Adrenal gland (tissue), 12 donors: Measurements from ENCODE around the gene CALCOCO2. TPM values are rescaled to one million over a fixed set of nuclear protein-coding genes. Genes with fewer than 3 reads are reported as not detected.
A peak's percentile ranks its signal among the peaks of the same experiment; 100 is the strongest.
"Not testable (repeated sequence)": the region's sequence is repeated elsewhere in the genome, so short reads cannot be mapped to it uniquely, and the experiment has no call there.

Experiments
- DNase-seq, 7 donors: peaks; one replicate each; pipeline ENCODE4 v3.0.0-alpha.2; 2019 to 2020
- H3K27ac ChIP-seq, 5 donors: fragments of 200-600 bp; sonication (generic) in 4 of 5; 1 replicate in 3 of 5; 2 replicates in 2 of 5; pipeline versions ENCODE4 v1.5.1 to v1.8.0; 2016 to 2020; ENCODE audit warnings: mild to moderate bottlenecking in 1 of 5
- H3K27me3 ChIP-seq: fragments of 200-600 bp; 2 replicates; pipeline ENCODE4 v1.8.0; 2021
- H3K36me3 ChIP-seq, 2 donors: fragments of 200-600 bp; replicated peaks in 1 of 2; 1 replicate in 1 of 2; 2 replicates in 1 of 2; pipeline versions ENCODE4 v1.5.1 to v1.8.0; 2018 to 2022
- H3K4me1 ChIP-seq, 2 donors: fragments of 200-600 bp; replicated peaks in 1 of 2; 1 replicate in 1 of 2; 2 replicates in 1 of 2; pipeline versions ENCODE4 v1.5.1 to v1.8.0; 2018 to 2021
- H3K4me3 ChIP-seq, 4 donors: fragments of 200-600 bp; sonication (generic) in 3 of 4; one replicate each; pipeline ENCODE4 v1.5.1; 2016 to 2018
- H3K9me3 ChIP-seq, 3 donors: fragments of 200-600 bp; sonication (generic) in 1 of 3; replicated peaks in 1 of 3; 1 replicate in 2 of 3; 2 replicates in 1 of 3; pipeline versions ENCODE4 v1.5.1 to v1.8.0; 2016 to 2021
- POLR2A ChIP-seq, 2 donors: fragments of 450-650 bp; IDR thresholded peaks; one replicate each; pipeline ENCODE4 v1.6.1; 2017; ENCODE audit warnings: antibody characterized with exemption in 2 of 2, mild to moderate bottlenecking in 2 of 2, moderate library complexity in 1 of 2
- WGBS, 4 donors: extraction: QIAGEN DNeasy Blood & Tissue Kit in 2 of 4; methylation state at CpG; one replicate each; pipeline versions ENCODE4 v1.1.5 to v1.1.7; 2013 to 2017; 5-methylcytosine and 5-hydroxymethylcytosine counted together
- intact Hi-C, 2 donors: fragments of 100-400 bp; cut with DNase I; formaldehyde crosslinking; loops; one replicate each; pipeline versions ENCODE4 v1.14.1 to v1.15.0; 2022 to 2023
- polyA plus RNA-seq, 3 donors: library from polyadenylated mRNA; stranded (reverse); fragments of 200-250 nt in 2 of 3; fragments of 350-450 nt in 1 of 3; fragmentation: Illumina TruSeq in 1 of 3; extraction: RNeasy Lipid Tissue Mini Kit (QIAGEN cat#74804) in 1 of 3; gene quantifications; one replicate each; pipeline ENCODE4 v1.2.3, GENCODE V29; 2013 to 2014
- total RNA-seq, 9 donors: library from RNA; depleted of rRNA in 4 of 9; stranded (reverse); fragments of >200 nt in 4 of 9; fragments of 120-200 nt in 1 of 9; fragmentation: NEBNext Ultra II Directional in 1 of 9; extraction: Animal tissue kit (Norgen Biotek cat#: 25700) in 1 of 9; gene quantifications; one replicate each; pipeline versions ENCODE4 v1.1.0 to v1.2.4, GENCODE V29; 2013 to 2023
- TF ChIP-seq, protein P1 (sequence below), 6 experiments: fragments of 450-650 bp in 4 of 6; fragments of 200-600 bp in 2 of 6; sonication (generic) in 1 of 6; IDR thresholded peaks; 1 replicate in 5 of 6; 2 replicates in 1 of 6; pipeline versions ENCODE4 v1.5.1 to v1.8.0; 2016 to 2021; ENCODE audit warnings: antibody characterized with exemption in 6 of 6, mild to moderate bottlenecking in 2 of 6, moderate library complexity in 1 of 6
- donor health status: healthy with polysubstance abuse.
- donor health status: Bipolar disorder and iron deficiency.
- donor health status: DM: yes; HTN: yes; CAD: no.
- donor health status: DM: no; HTN: no; CAD: no.
- donor health status: DM: no; HTN: no; CAD: no.
- donor health status: DM: yes; HTN: yes; CAD: no.

The CALCOCO2 gene
- total and polyA plus RNA-seq, 12 donors, result 37.7 to 199 (median 124) TPM

DNA sequence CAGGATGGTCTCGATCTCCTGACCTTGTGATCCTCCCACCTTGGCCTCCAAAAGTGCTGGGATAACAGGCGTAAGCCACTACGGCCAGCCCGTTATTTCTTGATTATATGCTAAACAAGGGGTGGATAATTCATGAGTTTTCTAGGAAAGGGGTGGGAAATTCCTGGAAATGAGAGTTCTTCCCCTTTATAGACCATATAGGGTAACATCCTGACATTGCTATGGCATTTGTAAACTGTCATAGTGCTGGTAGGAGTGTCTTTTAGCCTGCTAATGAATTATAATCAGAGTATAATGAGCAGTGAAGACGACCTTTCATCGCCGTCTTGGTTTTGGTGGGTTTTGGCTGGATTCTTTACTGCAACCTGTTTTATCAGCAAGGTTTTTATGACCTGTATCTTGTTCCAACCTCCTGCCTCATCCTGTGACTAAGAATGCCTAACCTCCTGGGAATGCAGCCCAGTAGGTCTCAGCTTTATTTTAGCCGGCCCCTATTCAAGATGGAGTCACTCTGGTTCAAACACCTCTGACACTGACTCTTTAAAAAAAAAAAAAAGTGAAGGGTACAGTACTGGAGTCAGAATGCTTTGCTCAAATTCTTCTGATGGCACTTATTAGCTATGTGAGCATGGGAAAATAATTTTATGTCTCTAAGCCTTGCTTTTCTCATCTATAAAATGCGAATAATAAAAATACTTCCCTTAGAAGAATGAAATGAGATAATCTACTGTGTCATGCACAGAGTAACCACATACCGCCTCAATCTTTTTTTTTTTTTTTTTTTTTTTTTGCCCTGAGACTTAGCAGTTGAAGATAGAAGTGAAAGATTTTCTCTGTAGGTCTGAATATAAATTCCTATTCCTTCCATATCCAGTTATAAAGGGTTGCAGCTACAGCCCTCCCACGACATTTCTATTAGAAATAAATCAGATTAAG is 5.1 kb upstream of the CALCOCO2 start:
- no peaks in the 10 kb centered on the region for H3K27me3 ChIP-seq
- TF ChIP-seq, protein P1, sequence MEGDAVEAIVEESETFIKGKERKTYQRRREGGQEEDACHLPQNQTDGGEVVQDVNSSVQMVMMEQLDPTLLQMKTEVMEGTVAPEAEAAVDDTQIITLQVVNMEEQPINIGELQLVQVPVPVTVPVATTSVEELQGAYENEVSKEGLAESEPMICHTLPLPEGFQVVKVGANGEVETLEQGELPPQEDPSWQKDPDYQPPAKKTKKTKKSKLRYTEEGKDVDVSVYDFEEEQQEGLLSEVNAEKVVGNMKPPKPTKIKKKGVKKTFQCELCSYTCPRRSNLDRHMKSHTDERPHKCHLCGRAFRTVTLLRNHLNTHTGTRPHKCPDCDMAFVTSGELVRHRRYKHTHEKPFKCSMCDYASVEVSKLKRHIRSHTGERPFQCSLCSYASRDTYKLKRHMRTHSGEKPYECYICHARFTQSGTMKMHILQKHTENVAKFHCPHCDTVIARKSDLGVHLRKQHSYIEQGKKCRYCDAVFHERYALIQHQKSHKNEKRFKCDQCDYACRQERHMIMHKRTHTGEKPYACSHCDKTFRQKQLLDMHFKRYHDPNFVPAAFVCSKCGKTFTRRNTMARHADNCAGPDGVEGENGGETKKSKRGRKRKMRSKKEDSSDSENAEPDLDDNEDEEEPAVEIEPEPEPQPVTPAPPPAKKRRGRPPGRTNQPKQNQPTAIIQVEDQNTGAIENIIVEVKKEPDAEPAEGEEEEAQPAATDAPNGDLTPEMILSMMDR (IDR thresholded peaks at IDR 0.05), result no peak
- no peak for TF ChIP-seq POLR2A (IDR thresholded peaks at IDR 0.05)
- 55 to 62% (median 60%) methylated on average over 11 of the region's 11 CpGs for WGBS, 4 donors
- intact Hi-C loops, result no loop called here
- DNase-seq, result peak in 2 of 7 donors; percentile 26 to 40
- no peak overlapping the region for H3K4me3 ChIP-seq
- H3K4me1 ChIP-seq, result no peaks in the 10 kb centered on the region
- no peaks in the 10 kb centered on the region for H3K36me3 ChIP-seq
- H3K27ac ChIP-seq, result no peak overlapping the region
- no peaks in the 10 kb centered on the region for H3K9me3 ChIP-seq

DNA sequence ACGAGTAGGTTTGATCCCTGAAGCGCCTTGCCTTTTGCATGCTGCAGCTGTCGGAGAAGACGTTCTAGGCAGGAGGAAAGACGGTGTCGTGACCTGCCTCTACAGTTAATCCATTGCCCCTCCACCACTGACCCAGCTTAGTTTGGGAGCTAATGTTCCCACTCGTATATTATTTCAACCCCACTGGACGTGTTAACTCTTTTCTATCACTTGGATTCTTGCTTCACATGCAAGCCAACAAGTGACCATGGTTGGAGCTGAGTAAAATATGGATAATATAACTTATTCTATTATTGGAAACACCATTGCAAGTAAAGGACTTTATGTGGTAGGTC is 681 bp downstream of the CALCOCO2 start:
- Histone ChIP-seq H3K9me3 (no peaks in the 10 kb centered on the region), H3K27me3 (no peaks in the 10 kb centered on the region), H3K36me3 (no peaks in the 10 kb centered on the region), H3K27ac (peak overlapping the region; percentile 95 to 98 (median 97)), H3K4me1 (peaks cover 16 to 48% of the 10 kb centered on the region in 2 donors), H3K4me3 (peak overlapping the region; percentile 58 to 99 (median 76))
- no peak for DNase-seq
- intact Hi-C loops, result no loop called here
- WGBS, 4 donors, result 1 to 2% (median 1%) methylated on average over 8 of the region's 8 CpGs
- no peak for TF ChIP-seq POLR2A (IDR thresholded peaks at IDR 0.05)
- TF ChIP-seq, protein P1 (IDR thresholded peaks at IDR 0.05), result no peak

DNA sequence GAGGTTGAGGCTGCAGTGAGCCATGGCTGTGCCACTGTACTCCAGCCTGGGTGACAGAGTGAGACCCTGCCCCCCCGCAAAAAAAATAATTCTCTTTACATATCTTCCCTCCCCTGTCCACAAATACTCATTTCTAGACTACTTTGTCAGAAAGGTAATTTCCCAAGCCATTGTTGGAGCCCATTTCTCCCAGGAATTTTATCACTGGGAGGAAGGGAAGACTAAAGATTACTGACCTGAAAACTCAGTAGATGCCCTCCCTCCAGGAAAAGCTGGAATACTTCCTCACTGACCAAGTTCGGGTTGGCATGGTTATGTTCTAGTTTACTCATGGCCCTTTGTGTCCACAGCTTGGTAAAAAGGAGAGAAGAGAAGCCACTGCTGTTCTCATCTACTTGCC is 4.1 kb downstream of the CALCOCO2 start:
- H3K4me1 ChIP-seq, result peaks cover 20 to 76% of the 10 kb centered on the region in 2 donors
- TF ChIP-seq POLR2A (IDR thresholded peaks at IDR 0.05), result no peak
- TF ChIP-seq, protein P1 (IDR thresholded peaks at IDR 0.05), result no peak
- no peaks in the 10 kb centered on the region for H3K36me3 ChIP-seq
- no peak for DNase-seq
- intact Hi-C loops, result no loop called here
- 61 to 94% (median 65%) methylated on average over 2 of the region's 2 CpGs for WGBS, 4 donors
- H3K27me3 ChIP-seq, result no peaks in the 10 kb centered on the region
- no peaks in the 10 kb centered on the region for H3K9me3 ChIP-seq
- H3K27ac ChIP-seq, result no peak overlapping the region
- H3K4me3 ChIP-seq, result no peak overlapping the region

DNA sequence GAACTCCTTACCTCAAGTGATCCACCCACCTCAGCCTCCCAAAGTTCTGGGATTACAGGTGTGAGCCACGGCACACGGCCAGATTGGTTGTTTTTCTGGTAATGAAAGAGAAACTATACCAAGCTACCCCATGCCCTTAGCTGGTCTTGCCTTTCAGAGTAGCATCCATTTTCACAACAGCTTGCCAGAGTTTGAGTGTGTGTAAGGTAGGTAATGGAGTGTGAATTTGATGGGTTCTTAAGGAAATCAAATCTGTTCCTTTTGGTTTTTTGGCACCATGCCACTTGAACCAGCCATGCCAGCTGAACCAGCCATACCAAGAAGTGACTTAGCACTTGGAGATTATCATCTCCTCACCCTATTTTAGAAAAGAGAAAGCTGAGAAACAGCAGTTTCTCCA is 5.1 kb downstream of the CALCOCO2 start:
- Histone ChIP-seq H3K36me3 (no peaks in the 10 kb centered on the region), H3K27me3 (no peaks in the 10 kb centered on the region), H3K4me1 (peaks cover 30 to 86% of the 10 kb centered on the region in 2 donors), H3K4me3 (no peak overlapping the region), H3K9me3 (no peaks in the 10 kb centered on the region), H3K27ac (no peak overlapping the region)
- intact Hi-C loops, result no loop called here
- no peak for DNase-seq
- TF ChIP-seq, protein P1 (IDR thresholded peaks at IDR 0.05), result no peak
- no peak for TF ChIP-seq POLR2A (IDR thresholded peaks at IDR 0.05)
- 86 to 99% (median 93%) methylated on average over 2 of the region's 2 CpGs for WGBS, 4 donors

DNA sequence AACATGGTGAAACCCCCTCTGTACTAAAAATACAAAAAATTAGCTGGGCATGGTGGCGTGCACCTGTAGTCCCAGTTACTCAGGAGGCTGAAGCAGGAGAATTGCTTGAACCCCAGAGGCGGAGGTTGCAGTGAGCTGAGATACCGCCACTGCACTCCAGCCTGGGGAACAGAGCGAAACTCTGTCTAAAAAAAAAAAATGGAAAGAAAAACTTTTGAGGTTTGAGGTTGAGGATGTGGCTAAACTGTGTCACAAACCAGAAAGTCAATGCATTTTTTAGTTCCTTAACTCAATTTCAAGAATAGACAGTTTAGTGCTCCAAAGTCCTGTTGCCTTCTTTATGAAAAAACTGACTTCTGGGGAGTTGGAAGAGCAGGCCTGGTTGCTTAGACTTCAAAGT is 6.6 kb downstream of the CALCOCO2 start:
- peak overlapping the region in 1 of 5 donors; percentile 38 for H3K27ac ChIP-seq
- H3K27me3 ChIP-seq, H3K4me3 ChIP-seq, H3K9me3 ChIP-seq, intact Hi-C loops, H3K36me3 ChIP-seq, DNase-seq: not testable (repeated sequence)
- 70 to 86% (median 72%) methylated on average over 4 of the region's 4 CpGs for whole genome bisulfite sequencing, 4 donors
- peaks cover 35 to 90% of the 10 kb centered on the region in 2 donors for H3K4me1 ChIP-seq
